GM19035 (cell line): ENCODE data around the gene FAM135A.

ENCODE experiments used
- ATAC-seq: cut with Tn5 transposase; IDR thresholded peaks from one replicate; pipeline ENCODE4 v1.9.1; 2021; ENCODE audit not compliant: unreplicated experiment

The FAM135A gene

GRCh38 chr6:70413114-70413991 lies at the start of gene FAM135A:
TSS of gene FAM135A (plus strand) at chr6:70413508. CDS start at chr6:70428343, 14,835 bp downstream.
- peak; percentile 84 for ATAC-seq

GRCh38 chr6:70363741-70364493 lies 49.4 kb upstream of the FAM135A start:
- ATAC-seq = no peak

GRCh38 chr6:70369332-70369950 lies 43.9 kb upstream of the FAM135A start:
- ATAC-seq = peak; percentile 88

- ATAC-seq = no peak
Measured at GRCh38 chr6:70370496-70370895, 42.8 kb upstream of the FAM135A start.

GRCh38 chr6:70371454-70372105 lies 41.7 kb upstream of the FAM135A start:
- ATAC-seq = no peak

GRCh38 chr6:70375166-70375565 lies 38.1 kb upstream of the FAM135A start:
- no peak for ATAC-seq

GRCh38 chr6:70375882-70376281 lies 37.4 kb upstream of the FAM135A start:
- no peak for ATAC-seq

- ATAC-seq = no peak
Measured at GRCh38 chr6:70376628-70377027, 36.7 kb upstream of the FAM135A start.

- ATAC-seq = no peak
Measured at GRCh38 chr6:70377372-70377771, 35.9 kb upstream of the FAM135A start.

- no peak for ATAC-seq
Measured at GRCh38 chr6:70379473-70380013, 33.8 kb upstream of the FAM135A start.

- peak; percentile 96 for ATAC-seq
Measured at GRCh38 chr6:70380252-70380651, 33.1 kb upstream of the FAM135A start.

- no peak for ATAC-seq
Measured at GRCh38 chr6:70380771-70381416, 32.4 kb upstream of the FAM135A start.

GRCh38 chr6:70381417-70381782 lies 31.9 kb upstream of the FAM135A start:
- ATAC-seq = no peak

GRCh38 chr6:70385901-70386300 lies 27.4 kb upstream of the FAM135A start:
- no peak for ATAC-seq

GRCh38 chr6:70388814-70389213 lies 24.5 kb upstream of the FAM135A start:
- ATAC-seq = no peak

GRCh38 chr6:70389261-70389660 lies 24.0 kb upstream of the FAM135A start:
- ATAC-seq = no peak

GRCh38 chr6:70390067-70390466 lies 23.2 kb upstream of the FAM135A start:
- ATAC-seq = no peak

GRCh38 chr6:70391492-70391891 lies 21.8 kb upstream of the FAM135A start:
- ATAC-seq = no peak

- ATAC-seq = no peak
Measured at GRCh38 chr6:70394518-70395300, 18.6 kb upstream of the FAM135A start.

- ATAC-seq = no peak
Measured at GRCh38 chr6:70395301-70395672, 18.0 kb upstream of the FAM135A start.
